Measurements from ENCODE around the gene MAN2A2. TPM values are rescaled to one million over a fixed set of nuclear protein-coding genes. Genes with fewer than 3 reads are reported as not detected.

The MAN2A2 gene
- total RNA-seq, 1 experiment from 2014 or later = 27.4 TPM

GRCh38 chr15:90866161-90866715 is 36.9 kb upstream of the MAN2A2 start:
- H3K23ac ChIP-seq (ENCODE audit: insufficient read length, low read depth, low read length) = no peak overlapping the region
- WGBS (ENCODE audit: extremely low coverage, insufficient read length, low lambda C conversion rate) = no CpG with 5 or more reads among the region's 16 CpGs
- H3K27me3 Mint-ChIP-seq (ENCODE audit: low read depth) = no peaks in the 10 kb centered on the region
- H3K36me3 Mint-ChIP-seq (ENCODE audit: insufficient read depth in 1 of 3, low read depth in 3 of 3) = no peaks in the 10 kb centered on the region; a peak in 1 of 7 replicates
- peak overlapping the region in 2 of 3 experiments; percentile 30 to 38; a peak in 3 of 7 replicates for H3K27ac Mint-ChIP-seq
- no peak overlapping the region for H2BK20ac ChIP-seq (ENCODE audit: low read depth, low read length, poor library complexity, severe bottlenecking)
- no peak overlapping the region for H3T11ph ChIP-seq (ENCODE audit: low read length)
- H3K14ac ChIP-seq (ENCODE audit: insufficient read depth, low read length) = no peak overlapping the region
- no peak overlapping the region for H2BK120ac ChIP-seq (ENCODE audit: low read depth, low read length, poor library complexity, severe bottlenecking)
- peaks cover 33 to 38% of the 10 kb centered on the region in 2 experiments for H3K4me1 Mint-ChIP-seq
- no peak overlapping the region for H4K8ac ChIP-seq (replicated peaks; ENCODE audit: insufficient read length, low read depth, low read length)
- no peak overlapping the region for H2BK15ac ChIP-seq (ENCODE audit: low read depth, low read length)
- H3K56ac ChIP-seq (ENCODE audit: insufficient read length, low read depth, low read length) = no peak overlapping the region
- H3K27me3 ChIP-seq (ENCODE audit: insufficient read depth, low read length) = no peaks in the 10 kb centered on the region
- H3K79me2 ChIP-seq (ENCODE audit: insufficient read depth, low read length) = no peaks in the 10 kb centered on the region
- H2BK12ac ChIP-seq (ENCODE audit: insufficient read length, low read depth, low read length) = no peak overlapping the region
- no peak overlapping the region for H3K9ac ChIP-seq (ENCODE audit: extremely low read depth, insufficient read length, low read length)
- peaks cover 3% of the 10 kb centered on the region; the same call in 1 of the 2 replicates for H3K4me1 ChIP-seq (ENCODE audit: insufficient read depth, low read length)
- peaks cover 4% of the 10 kb centered on the region for H3K23me2 ChIP-seq (ENCODE audit: insufficient read length, low read depth, low read length, poor library complexity, severe bottlenecking)
- H3K4ac ChIP-seq (ENCODE audit: low read depth, low read length) = no peak overlapping the region
- no peak overlapping the region for H2AK5ac ChIP-seq (ENCODE audit: insufficient read length, low read length)
- no peaks in the 10 kb centered on the region for H3K9me3 ChIP-seq (ENCODE audit: control insufficient read depth, low read depth, low read length)
- H3K9me3 Mint-ChIP-seq = peaks cover 0 to 2% of the 10 kb centered on the region in 2 experiments; a peak in 2 of 5 replicates
- no peak overlapping the region for H4K91ac ChIP-seq (ENCODE audit: insufficient read length, low read depth, low read length)
- no peak overlapping the region for H2BK5ac ChIP-seq (ENCODE audit: insufficient read length, low read length)
- no peak overlapping the region for H3K27ac ChIP-seq (ENCODE audit: insufficient read length, low read depth, low read length)
- DNase-seq = peak; percentile 14
- H3K18ac ChIP-seq (ENCODE audit: insufficient read length, low read depth, low read length) = no peak overlapping the region
- no peak overlapping the region for H4K5ac ChIP-seq (ENCODE audit: insufficient read length, low read depth, low read length)
- no peak overlapping the region for H3K4me2 ChIP-seq (ENCODE audit: insufficient read depth, insufficient read length, low read length)
- H4K20me1 ChIP-seq (ENCODE audit: control insufficient read depth, insufficient read depth, insufficient read length) = no peaks in the 10 kb centered on the region
- no peaks in the 10 kb centered on the region for H3K79me1 ChIP-seq (ENCODE audit: insufficient read depth, low read depth, low read length, poor library complexity, severe bottlenecking)
- no peak for TF ChIP-seq CTCF (conservative IDR thresholded peaks at IDR 0.05)
- H2AFZ ChIP-seq (ENCODE audit: low read length) = no peak overlapping the region
- H3K4me3 Mint-ChIP-seq = no peak overlapping the region

Data from H9 (cell line).